NT2/D1 (cell line): ENCODE results near the gene MOB2.

Source experiments
- SUZ12 ChIP-seq: IDR thresholded peaks from 2 replicates; pipeline ENCODE4 v1.6.1; 2011; ENCODE audit not compliant: insufficient read length, insufficient read depth; ENCODE audit errors: extremely low read depth
- ZNF274 ChIP-seq: IDR thresholded peaks from 2 replicates; pipeline ENCODE4 v1.6.1; 2011; ENCODE audit warnings: mild to moderate bottlenecking, low read depth, low read length

DNA sequence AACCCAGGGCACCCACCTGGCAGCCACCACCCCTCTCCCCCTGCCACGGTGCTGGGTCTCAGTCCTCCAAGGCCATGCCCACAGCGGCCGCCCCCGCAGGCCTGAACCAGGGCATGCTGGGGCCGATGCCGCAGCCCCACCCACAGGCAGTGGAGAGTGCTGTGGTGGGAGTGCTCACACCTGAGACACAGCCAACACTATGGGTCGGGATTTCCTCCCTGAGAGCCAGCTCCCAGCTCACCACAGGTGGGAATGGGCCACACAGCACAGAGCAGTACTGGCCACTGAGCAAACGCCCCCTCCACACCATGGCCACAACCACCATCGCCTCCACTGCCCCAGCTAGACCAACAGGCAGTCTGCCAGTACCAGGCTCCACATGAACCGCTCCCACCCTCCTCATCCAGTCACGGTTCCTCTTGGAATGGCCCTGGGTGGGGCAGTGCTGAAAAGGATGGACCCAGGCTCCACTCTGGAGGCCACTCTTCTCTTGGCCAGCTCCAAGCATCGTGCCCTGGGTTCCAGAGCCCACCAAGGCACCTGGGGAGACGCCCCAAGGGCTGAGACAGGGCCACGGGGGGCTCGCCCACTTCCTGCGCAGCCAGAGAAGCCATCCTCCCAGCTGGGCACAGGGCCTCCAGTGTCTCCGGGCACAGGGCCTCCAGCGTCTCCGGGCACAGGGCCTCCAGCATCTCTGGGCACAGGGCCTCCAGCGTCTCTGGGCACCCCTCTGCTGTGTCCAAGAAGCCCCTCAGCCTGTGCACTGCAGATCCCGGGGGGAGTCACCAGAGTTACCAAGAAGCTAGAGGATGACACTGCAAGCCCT is 14.2 kb downstream of the MOB2 start:
- TF ChIP-seq SUZ12: no peak
- no peak for TF ChIP-seq ZNF274
